GM18870 (cell line): ENCODE data around the gene DLST.

Experiments used
- ATAC-seq: cut with Tn5 transposase; IDR thresholded peaks from one replicate; pipeline ENCODE4 v1.9.1; 2021; ENCODE audit warnings: moderate library complexity; ENCODE audit not compliant: unreplicated experiment

Gene DLST

GRCh38 chr14:74952697-74953484 lies 71.2 kb downstream of the DLST start:
- no peak for ATAC-seq
